Measurements from ENCODE around the gene C2CD2.

GRCh38 chr21:41920476-41920875 is 33.3 kb downstream of the C2CD2 start:
- TF ChIP-seq, protein P1, sequence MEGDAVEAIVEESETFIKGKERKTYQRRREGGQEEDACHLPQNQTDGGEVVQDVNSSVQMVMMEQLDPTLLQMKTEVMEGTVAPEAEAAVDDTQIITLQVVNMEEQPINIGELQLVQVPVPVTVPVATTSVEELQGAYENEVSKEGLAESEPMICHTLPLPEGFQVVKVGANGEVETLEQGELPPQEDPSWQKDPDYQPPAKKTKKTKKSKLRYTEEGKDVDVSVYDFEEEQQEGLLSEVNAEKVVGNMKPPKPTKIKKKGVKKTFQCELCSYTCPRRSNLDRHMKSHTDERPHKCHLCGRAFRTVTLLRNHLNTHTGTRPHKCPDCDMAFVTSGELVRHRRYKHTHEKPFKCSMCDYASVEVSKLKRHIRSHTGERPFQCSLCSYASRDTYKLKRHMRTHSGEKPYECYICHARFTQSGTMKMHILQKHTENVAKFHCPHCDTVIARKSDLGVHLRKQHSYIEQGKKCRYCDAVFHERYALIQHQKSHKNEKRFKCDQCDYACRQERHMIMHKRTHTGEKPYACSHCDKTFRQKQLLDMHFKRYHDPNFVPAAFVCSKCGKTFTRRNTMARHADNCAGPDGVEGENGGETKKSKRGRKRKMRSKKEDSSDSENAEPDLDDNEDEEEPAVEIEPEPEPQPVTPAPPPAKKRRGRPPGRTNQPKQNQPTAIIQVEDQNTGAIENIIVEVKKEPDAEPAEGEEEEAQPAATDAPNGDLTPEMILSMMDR (IDR thresholded peaks at IDR 0.05), result no peak
- no peak for TF ChIP-seq POLR2A (IDR thresholded peaks at IDR 0.05)
- no peak for TF ChIP-seq POLR2AphosphoS5 (IDR thresholded peaks at IDR 0.05)

All from breast epithelium (tissue), 3 donors.